ENCODE data around the gene PSMG3. TPM values are rescaled to one million over a fixed set of nuclear protein-coding genes. Genes with fewer than 3 reads are reported as not detected.

Gene PSMG3
- polyA plus RNA-seq, 3 donors, result 33.3 to 37.6 (median 37.2) TPM

DNA sequence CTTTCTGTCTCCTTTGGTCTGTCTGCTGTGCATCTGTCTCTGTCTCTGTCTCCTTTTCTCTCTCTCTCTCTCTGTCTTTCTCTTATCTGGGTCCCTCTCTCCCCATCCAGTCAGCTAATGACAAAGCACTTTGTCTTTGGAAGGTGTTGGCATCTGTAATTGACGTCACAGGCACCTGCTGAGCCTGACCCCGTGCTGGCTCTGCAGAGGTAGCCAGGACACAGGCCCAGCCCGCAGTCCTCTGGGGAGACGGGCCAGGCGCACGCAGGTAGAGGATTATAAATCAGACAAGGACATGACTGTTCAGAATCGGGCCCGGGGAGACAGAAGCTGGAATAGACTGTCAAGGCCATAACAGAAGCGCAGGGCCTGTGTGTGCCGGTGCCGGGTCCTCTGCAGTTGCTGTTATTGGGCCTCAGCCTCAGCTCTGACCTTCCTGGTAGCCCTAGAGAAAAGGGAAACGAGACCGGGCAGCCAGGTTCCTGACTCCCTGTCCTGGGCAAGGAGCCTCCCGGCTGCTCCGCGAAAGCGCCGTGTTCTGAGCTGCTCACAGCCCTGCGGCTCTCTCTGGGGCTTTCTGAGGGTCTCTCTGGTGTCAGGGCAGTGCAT is 10.7 kb upstream of the PSMG3 start:
- no peak for DNase-seq (ENCODE audit: low read depth in 3 of 3, low spot score in 2 of 3)

- DNase-seq (ENCODE audit: low read depth in 3 of 3, low spot score in 2 of 3), result peak in 1 of 3 donors; percentile 40
These were observed 9.9 kb upstream of the PSMG3 start for GRCh38 chr7:1579481-1580421.

GRCh38 chr7:1578513-1578912 is 8.7 kb upstream of the PSMG3 start:
- no peak for DNase-seq (ENCODE audit: low read depth in 3 of 3, low spot score in 2 of 3)

- DNase-seq (ENCODE audit: low read depth in 3 of 3, low spot score in 2 of 3), result no peak
These were observed 6.9 kb upstream of the PSMG3 start for GRCh38 chr7:1576521-1577253.

GRCh38 chr7:1575809-1576208 is 6.0 kb upstream of the PSMG3 start:
- no peak for DNase-seq (ENCODE audit: low read depth in 3 of 3, low spot score in 2 of 3)

- DNase-seq (ENCODE audit: low read depth in 3 of 3, low spot score in 2 of 3), result no peak
These were observed 2.4 kb upstream of the PSMG3 start for GRCh38 chr7:1572111-1572822.

DNA sequence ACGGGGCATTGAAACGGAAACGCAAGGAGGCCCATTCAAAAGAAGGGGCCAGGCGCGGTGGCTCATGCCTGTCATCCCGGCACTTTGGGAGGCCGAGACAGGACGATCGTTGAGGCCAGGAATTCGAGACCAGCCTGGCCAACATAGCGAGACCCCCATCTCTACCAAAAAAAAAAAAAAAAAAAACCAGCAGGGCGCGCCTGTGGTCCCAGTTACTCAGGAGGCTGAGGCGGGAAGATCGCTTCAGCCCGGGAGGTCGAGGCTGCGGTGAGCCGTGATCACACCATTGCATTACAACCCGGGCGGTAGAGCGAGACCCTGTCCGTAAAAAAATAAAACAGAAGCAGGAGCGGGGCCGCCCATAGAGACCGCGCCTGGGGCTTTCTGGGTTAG is 396 bp downstream of the PSMG3 start:
- no peak for DNase-seq (ENCODE audit: low read depth in 3 of 3, low spot score in 2 of 3)

DNA sequence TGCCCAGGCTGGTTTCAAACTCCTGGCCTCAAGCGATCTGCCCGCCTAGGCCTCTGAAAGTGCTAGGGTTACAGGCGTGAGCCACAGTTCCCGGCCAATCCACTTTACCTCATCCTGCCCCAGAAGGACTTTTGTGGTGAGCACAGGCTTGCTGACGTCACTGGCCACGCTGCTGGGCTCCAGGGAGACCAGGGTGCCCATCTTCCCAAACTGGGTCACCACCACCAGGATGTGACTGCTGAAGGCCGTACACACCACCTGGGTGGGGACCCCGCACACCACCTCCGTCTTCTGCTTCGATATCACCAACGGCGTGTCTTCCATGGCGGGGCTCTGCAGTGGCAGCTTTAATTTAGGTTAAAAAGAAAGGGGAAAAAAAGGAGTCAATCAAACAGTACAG is 816 bp downstream of the PSMG3 start:
- DNase-seq (ENCODE audit: low read depth in 3 of 3, low spot score in 2 of 3), result no peak

GRCh38 chr7:1567896-1568510 is 1.8 kb downstream of the PSMG3 start:
- no peak for DNase-seq (ENCODE audit: low read depth in 3 of 3, low spot score in 2 of 3)

DNA sequence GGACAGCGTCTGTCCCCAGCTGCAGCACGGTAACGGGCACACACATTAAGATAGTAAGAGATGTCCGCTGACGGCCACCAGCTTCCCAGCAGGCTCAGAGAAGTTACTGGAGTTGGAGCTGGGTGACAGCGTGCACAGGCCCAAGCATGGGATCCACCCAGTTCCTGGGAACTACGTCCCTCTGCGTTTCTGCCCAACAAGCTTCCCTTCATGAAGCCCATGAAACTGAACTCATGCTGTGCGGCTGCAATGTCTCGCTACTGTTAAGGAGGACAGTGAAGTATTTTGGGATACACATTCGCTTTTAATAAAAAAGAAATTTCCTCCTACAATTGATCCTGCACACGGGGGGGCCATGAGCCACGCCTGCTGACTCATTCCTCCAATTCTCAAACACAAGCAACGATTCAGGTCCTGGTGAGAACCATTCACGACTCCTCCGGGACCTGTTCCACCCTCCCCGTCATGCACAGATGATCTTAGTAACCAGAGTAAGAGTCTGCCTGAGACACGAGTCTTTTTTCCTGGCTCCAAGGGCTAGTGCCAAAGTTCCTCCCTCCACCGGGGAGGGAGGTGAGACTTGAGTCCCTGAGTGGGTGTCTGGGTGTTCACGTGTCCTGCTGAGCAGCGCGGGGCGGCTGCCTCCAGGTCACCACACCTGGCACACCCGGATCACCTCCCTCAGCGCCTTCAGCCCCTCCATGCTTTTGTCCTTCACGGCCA is 2.6 kb downstream of the PSMG3 start:
- DNase-seq (ENCODE audit: low read depth in 3 of 3, low spot score in 2 of 3), result no peak

- no peak for DNase-seq (ENCODE audit: low read depth in 3 of 3, low spot score in 2 of 3)
These were observed 3.2 kb downstream of the PSMG3 start for GRCh38 chr7:1566687-1567048.

DNA sequence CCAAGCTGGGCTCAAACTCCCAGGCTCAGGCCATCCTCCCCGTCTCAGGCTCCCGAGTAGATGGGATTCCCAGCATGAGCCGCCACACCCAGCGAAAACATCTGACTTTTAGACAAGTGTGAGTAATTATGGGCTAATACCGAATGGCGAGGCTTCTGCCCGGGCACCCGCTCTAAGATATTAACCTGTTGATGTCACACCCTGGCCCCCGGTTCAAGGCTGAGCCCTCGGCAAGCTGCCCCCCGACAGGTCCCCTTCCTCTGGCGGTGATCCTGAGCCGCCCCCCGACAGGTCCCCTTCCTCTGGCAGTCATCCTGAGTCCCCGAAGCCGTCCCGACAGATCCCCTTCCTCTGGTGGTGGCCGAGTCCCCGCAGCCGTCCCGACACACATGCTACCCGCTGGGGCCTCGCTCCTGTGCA is 5.2 kb downstream of the PSMG3 start:
- DNase-seq (ENCODE audit: low read depth in 3 of 3, low spot score in 2 of 3), result no peak

DNA sequence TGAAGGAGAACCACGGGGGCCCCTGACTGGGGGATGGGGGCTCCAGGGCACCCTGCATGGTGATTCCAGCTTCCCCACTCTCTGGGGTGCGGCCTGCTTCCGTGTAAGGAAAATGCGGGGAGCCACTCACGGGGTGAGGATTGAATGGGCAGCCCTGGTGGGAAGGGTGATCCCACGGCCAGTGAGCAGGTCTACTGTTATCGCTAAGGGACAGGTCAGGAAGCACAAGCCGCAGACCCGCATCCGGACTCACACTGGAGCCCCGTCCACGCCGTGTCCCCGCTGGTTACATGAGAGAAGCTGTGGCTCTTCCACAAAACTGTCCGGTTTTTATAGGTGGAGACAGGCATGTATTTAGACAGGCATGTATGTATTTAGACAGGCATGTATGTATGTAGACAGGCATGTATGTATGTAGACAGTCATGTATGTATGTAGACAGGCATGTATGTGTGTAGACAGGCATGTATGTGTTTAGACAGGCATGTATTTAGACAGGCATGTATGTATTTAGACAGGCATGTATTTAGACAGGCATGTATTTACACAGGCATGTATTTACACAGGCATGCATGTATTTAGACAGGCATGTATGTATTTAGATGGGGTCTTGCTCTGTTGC is 5.7 kb downstream of the PSMG3 start:
- no peak for DNase-seq (ENCODE audit: low read depth in 3 of 3, low spot score in 2 of 3)

GRCh38 chr7:1562597-1563051 is 7.2 kb downstream of the PSMG3 start:
- no peak for DNase-seq (ENCODE audit: low read depth in 3 of 3, low spot score in 2 of 3)

GRCh38 chr7:1562116-1562515 is 7.7 kb downstream of the PSMG3 start:
- no peak for DNase-seq (ENCODE audit: low read depth in 3 of 3, low spot score in 2 of 3)

- DNase-seq (ENCODE audit: low read depth in 3 of 3, low spot score in 2 of 3), result no peak
These were observed 8.5 kb downstream of the PSMG3 start for GRCh38 chr7:1561036-1561940.

GRCh38 chr7:1560620-1561031 is 9.2 kb downstream of the PSMG3 start:
- DNase-seq (ENCODE audit: low read depth in 3 of 3, low spot score in 2 of 3), result no peak

Measured in right renal cortex interstitium (tissue), 3 donors.